Smooth muscle cell of trachea (primary cell): Measurements from ENCODE around the gene EZH2. TPM values are rescaled to one million over a fixed set of nuclear protein-coding genes. Genes with fewer than 3 reads are reported as not detected.

ENCODE experiments used
- total RNA-seq: library from RNA; depleted of rRNA; stranded (reverse); fragments of >200 nt; gene quantifications from 2 replicates; pipeline ENCODE4 v1.2.1, GENCODE V29; 2014

Gene EZH2
- 4.3 and 16.6 TPM in 2 replicates for total RNA-seq

DNA sequence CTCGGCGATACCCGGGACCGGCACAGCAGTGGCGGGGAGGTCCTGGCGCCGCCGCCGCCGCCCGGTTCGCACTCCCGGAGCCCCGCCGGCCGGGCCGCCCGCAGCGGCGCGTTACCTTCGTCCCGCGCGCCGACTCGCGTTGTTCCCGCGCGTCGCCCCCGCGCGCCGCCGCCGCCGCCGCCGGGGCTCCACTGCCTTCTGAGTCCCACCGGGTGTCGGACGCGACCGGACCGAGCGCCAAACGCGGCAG is at the start of gene EZH2:
TSS of gene EZH2 (minus strand) at position 243 of the 250 bp plus-strand sequence. CDS start 36,993 bp downstream, outside the sequence.

Other genes starting within 250 kb of the EZH2 start
- 44.7 and 50.2 TPM in 2 replicates for gene CUL1, start 185.4 kb downstream of the EZH2 start, total RNA-seq
- 315 and 354 TPM in 2 replicates for gene PDIA4, start 144.2 kb upstream of the EZH2 start, total RNA-seq
- 4.2 and 7.1 TPM in 2 replicates for gene ZNF786, start 206.4 kb upstream of the EZH2 start, total RNA-seq
- 4.1 and 7.4 TPM in 2 replicates for gene ZNF425, start 242.0 kb upstream of the EZH2 start, total RNA-seq